ENCODE data around the gene USH1G.

The USH1G gene

DNA sequence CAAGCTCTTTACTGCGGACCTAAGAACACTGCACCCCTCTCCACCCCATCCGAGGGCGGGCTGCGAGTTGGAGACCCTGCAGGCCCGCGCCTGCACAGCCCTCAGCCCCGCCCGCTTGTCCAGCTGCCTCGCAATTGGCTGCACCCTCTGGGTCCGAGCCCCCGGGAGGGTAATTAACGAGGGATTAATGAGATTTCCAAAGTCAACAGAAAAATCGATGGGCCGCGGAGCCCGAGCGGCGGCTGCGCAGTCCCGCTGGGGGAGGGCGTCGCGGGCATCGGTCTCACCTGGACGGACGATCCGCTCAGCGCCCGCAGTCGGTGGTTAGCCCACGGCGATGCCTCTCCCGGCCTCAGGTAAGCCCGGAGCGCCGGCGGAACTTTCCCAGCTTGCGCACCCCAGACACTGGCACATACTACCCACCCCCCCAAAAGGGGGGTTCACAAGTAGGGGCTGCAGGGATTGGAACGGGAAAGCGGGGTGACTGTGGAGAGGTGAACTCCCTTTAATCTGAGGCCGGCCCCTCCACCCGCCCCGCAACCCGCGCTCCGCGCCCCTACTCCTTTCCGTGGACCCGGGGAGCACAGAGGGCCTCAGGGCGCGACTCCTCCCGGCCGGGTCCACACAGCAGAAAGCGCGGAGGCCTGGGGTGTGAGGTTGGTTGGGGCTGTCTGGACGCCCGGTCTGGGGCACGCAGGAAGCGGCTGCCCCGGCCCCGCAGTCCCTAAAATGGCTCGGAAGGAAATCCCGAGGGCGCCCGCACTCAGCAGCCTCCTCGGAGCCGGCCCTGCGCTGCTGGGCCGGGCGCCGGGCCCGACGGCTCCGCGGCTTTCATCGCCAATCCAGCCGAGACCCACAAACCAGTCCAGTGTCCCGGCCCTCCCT lies 12.8 kb upstream of the USH1G start, which contains the start of gene OTOP3:
Gene OTOP3, plus strand, starts transcription at position 314 of the 885 bp plus-strand sequence. Its CDS starts 24 bp downstream, at position 338.
- Histone ChIP-seq H3K27me3 (ENCODE audit: low read depth, low read length) (no peaks in the 10 kb centered on the region), H3K79me2 (ENCODE audit: low read length) (no peaks in the 10 kb centered on the region), H3K4me3 (ENCODE audit: low read length) (no peak within 1 kb of the TSS), H3K9me3 (ENCODE audit: insufficient read depth, low read length) (no peaks in the 10 kb centered on the region), H4K20me1 (ENCODE audit: insufficient read depth, low read length) (no peaks in the 10 kb centered on the region), H2AFZ (ENCODE audit: low read depth, low read length) (no peak within 1 kb of the TSS), H3K4me2 (ENCODE audit: low read length) (no peak within 1 kb of the TSS), H3K9ac (ENCODE audit: low read length) (no peak within 1 kb of the TSS), H3K27ac (ENCODE audit: low read length) (no peak within 1 kb of the TSS), H3K36me3 (replicated peaks; ENCODE audit: low read depth, low read length) (no peaks in the 10 kb centered on the region), H3K4me1 (ENCODE audit: low read length) (no peaks in the 10 kb centered on the region)
- no peak for TF ChIP-seq CTCF (IDR thresholded peaks at IDR 0.05; ENCODE audit: low read depth, low read length)
- TF ChIP-seq EZH2phosphoT487 (IDR thresholded peaks at IDR 0.05; ENCODE audit: low read depth): no peak

DNA sequence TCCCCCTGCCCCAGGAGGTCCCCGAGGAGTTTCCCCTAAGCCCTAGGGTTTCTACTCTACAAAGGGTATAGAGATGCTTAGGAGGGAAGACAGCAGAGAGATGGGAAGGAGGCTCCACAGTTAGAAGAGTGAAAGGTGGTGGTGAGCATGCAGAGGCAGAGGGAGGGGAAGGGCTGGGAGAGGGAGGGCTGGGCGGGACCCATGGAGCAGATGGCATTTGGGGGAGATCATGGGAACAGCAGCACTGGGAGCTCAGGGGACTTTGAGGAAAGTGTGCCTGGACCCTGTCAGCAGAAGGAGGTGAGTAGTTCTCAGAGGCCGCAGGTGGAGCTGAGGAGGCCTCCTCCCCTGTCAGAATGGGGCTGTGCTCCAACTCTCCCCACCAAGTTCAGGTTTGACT lies 12.0 kb upstream of the USH1G start:
- no peak overlapping the region for H3K9ac ChIP-seq (ENCODE audit: low read length)
- H3K4me1 ChIP-seq (ENCODE audit: low read length): no peaks in the 10 kb centered on the region
- no peak overlapping the region for H3K4me2 ChIP-seq (ENCODE audit: low read length)
- no peaks in the 10 kb centered on the region for H3K79me2 ChIP-seq (ENCODE audit: low read length)
- H4K20me1 ChIP-seq (ENCODE audit: insufficient read depth, low read length): no peaks in the 10 kb centered on the region
- no peak overlapping the region for H3K4me3 ChIP-seq (ENCODE audit: low read length)
- no peak overlapping the region for H2AFZ ChIP-seq (ENCODE audit: low read depth, low read length)
- H3K36me3 ChIP-seq (replicated peaks; ENCODE audit: low read depth, low read length): no peaks in the 10 kb centered on the region
- H3K27ac ChIP-seq (ENCODE audit: low read length): no peak overlapping the region
- H3K27me3 ChIP-seq (ENCODE audit: low read depth, low read length): no peaks in the 10 kb centered on the region
- no peak for TF ChIP-seq CTCF (IDR thresholded peaks at IDR 0.05; ENCODE audit: low read depth, low read length)
- H3K9me3 ChIP-seq (ENCODE audit: insufficient read depth, low read length): no peaks in the 10 kb centered on the region

DNA sequence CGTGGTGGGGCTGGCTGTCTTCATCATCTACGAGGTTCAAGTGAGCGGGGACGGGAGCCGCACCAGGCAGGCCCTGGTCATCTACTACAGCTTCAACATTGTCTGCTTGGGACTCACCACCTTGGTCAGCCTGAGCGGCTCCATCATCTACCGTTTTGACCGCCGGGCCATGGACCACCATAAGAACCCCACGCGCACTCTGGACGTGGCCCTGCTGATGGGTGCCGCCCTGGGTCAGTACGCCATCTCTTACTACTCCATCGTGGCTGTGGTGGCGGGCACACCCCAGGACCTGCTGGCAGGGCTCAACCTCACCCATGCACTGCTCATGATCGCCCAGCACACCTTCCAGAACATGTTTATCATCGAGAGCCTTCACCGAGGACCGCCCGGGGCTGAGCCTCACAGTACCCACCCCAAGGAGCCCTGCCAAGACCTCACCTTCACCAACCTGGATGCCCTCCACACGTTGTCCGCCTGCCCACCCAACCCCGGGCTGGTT lies 7.5 kb upstream of the USH1G start:
- Histone ChIP-seq H4K20me1 (ENCODE audit: insufficient read depth, low read length) (no peaks in the 10 kb centered on the region), H3K9me3 (ENCODE audit: insufficient read depth, low read length) (no peaks in the 10 kb centered on the region), H3K79me2 (ENCODE audit: low read length) (no peaks in the 10 kb centered on the region), H3K4me2 (ENCODE audit: low read length) (no peak overlapping the region), H3K4me1 (ENCODE audit: low read length) (no peaks in the 10 kb centered on the region), H2AFZ (ENCODE audit: low read depth, low read length) (no peak overlapping the region), H3K36me3 (replicated peaks; ENCODE audit: low read depth, low read length) (no peaks in the 10 kb centered on the region), H3K27me3 (ENCODE audit: low read depth, low read length) (no peaks in the 10 kb centered on the region), H3K4me3 (ENCODE audit: low read length) (no peak overlapping the region), H3K9ac (ENCODE audit: low read length) (no peak overlapping the region), H3K27ac (ENCODE audit: low read length) (no peak overlapping the region)
- no peak for TF ChIP-seq CTCF (IDR thresholded peaks at IDR 0.05; ENCODE audit: low read depth, low read length)
- no peak for TF ChIP-seq EZH2phosphoT487 (IDR thresholded peaks at IDR 0.05; ENCODE audit: low read depth)

GRCh38 chr17:74928786-74929185 lies 5.7 kb upstream of the USH1G start:
- no peak overlapping the region for H2AFZ ChIP-seq (ENCODE audit: low read depth, low read length)
- no peak for TF ChIP-seq EZH2phosphoT487 (IDR thresholded peaks at IDR 0.05; ENCODE audit: low read depth)
- TF ChIP-seq CTCF (IDR thresholded peaks at IDR 0.05; ENCODE audit: low read depth, low read length): no peak
- no peak overlapping the region for H3K4me2 ChIP-seq (ENCODE audit: low read length)
- H3K4me1 ChIP-seq (ENCODE audit: low read length): no peaks in the 10 kb centered on the region
- no peak overlapping the region for H3K27ac ChIP-seq (ENCODE audit: low read length)
- no peak overlapping the region for H3K4me3 ChIP-seq (ENCODE audit: low read length)
- H3K9ac ChIP-seq (ENCODE audit: low read length): no peak overlapping the region
- H4K20me1 ChIP-seq (ENCODE audit: insufficient read depth, low read length): no peaks in the 10 kb centered on the region
- H3K27me3 ChIP-seq (ENCODE audit: low read depth, low read length): no peaks in the 10 kb centered on the region
- H3K9me3 ChIP-seq (ENCODE audit: insufficient read depth, low read length): no peaks in the 10 kb centered on the region
- no peaks in the 10 kb centered on the region for H3K36me3 ChIP-seq (replicated peaks; ENCODE audit: low read depth, low read length)
- no peaks in the 10 kb centered on the region for H3K79me2 ChIP-seq (ENCODE audit: low read length)
